Stimulated activated naive B cell treated with anti-CD40 and anti-IgM and Interleukin-4, amounts not matched to agents 10 μg/mL and 1 μg/mL and 100 μg/mL, for 72 hours (primary cell): ENCODE data around the gene HUS1.
"Not testable (repeated sequence)": the region's sequence is repeated elsewhere in the genome, so short reads cannot be mapped to it uniquely, and the experiment has no call there.

ENCODE experiments used
- ATAC-seq, 2 donors: fragments of 150-1000 bp; cut with Tn5 transposase; replicated peaks; 2 replicates each; pipeline ENCODE4 v1.10.0; 2021; ENCODE audit warnings: moderate library complexity in 1 of 2
- DNase-seq: peaks from one replicate; pipeline ENCODE4 v3.0.0; 2021
- H3K27ac Mint-ChIP-seq: one replicate; pipeline ENCODE4 v1.8.0; 2022; ENCODE audit warnings: mild to moderate bottlenecking, mixed read lengths
- H3K27me3 Mint-ChIP-seq, 2 donors: one replicate each; pipeline ENCODE4 v1.8.0; 2022; ENCODE audit warnings: mixed read lengths in 2 of 2
- H3K36me3 Mint-ChIP-seq, 2 donors: one replicate each; pipeline ENCODE4 v1.8.0; 2022; ENCODE audit warnings: mixed read lengths in 2 of 2, mild to moderate bottlenecking in 1 of 2
- H3K4me1 Mint-ChIP-seq, 2 donors: one replicate each; pipeline ENCODE4 v1.8.0; 2022; ENCODE audit warnings: mixed read lengths in 2 of 2, mild to moderate bottlenecking in 1 of 2
- H3K4me3 Mint-ChIP-seq, 2 donors: one replicate each; pipeline ENCODE4 v1.8.0; 2022; ENCODE audit warnings: mild to moderate bottlenecking in 2 of 2, mixed read lengths in 2 of 2, moderate library complexity in 1 of 2
- H3K9me3 Mint-ChIP-seq, 2 donors: one replicate each; pipeline ENCODE4 v1.8.0; 2022; ENCODE audit warnings: mixed read lengths in 2 of 2, mild to moderate bottlenecking in 1 of 2

The HUS1 gene

DNA sequence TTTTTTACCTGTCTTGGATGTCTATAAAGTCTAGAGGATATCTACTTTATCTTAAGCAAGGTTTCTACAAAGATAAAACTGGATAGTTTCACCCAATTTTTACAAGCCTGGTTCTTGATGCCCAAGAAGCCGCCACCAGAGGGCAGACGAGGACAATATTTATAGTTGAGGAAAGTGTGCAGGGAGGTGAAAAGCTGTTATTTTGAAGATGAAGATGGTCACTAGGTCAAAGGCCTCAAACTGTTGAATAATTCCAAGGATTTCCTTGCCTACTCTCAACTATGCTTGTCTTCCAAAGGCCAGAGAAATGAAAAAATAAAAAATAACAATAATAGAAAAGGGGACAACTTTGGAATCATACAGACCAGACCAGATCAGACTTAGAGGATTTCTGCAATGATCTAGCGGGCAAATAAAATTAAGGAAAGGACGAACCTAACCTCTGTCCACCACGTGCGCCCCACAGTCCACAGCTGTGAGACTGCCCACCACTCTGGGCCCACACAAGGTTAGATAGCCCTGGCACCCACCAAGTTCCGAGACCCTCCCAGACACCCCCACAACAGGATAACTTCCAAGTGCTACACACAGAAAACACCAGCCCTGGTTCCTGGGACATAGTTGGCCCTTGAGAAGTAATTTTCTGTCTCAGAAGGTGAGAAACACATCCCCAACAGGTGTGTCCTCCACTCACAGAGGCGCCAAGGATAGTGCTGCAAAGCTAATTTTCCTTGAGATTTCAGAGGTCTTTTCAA, 34.0 kb downstream of the HUS1 start:
- peak; percentile 78 to 80 for ATAC-seq
- H3K27ac Mint-ChIP-seq: no peak overlapping the region

GRCh38 chr7:47944536-47945260, 34.7 kb downstream of the HUS1 start:
- Mint-ChIP-seq H3K36me3 (no peaks in the 10 kb centered on the region), H3K27me3 (peaks cover 5 to 16% of the 10 kb centered on the region in 2 donors), H3K4me1 (peaks cover 2 to 4% of the 10 kb centered on the region in 2 donors), H3K9me3 (no peaks in the 10 kb centered on the region), H3K4me3 (no peak overlapping the region), H3K27ac (no peak overlapping the region)
- ATAC-seq (peak; percentile 33 to 34), DNase-seq (no peak)

More for the DNA sequence above, 34.0 kb downstream of the HUS1 start:
- H3K9me3 Mint-ChIP-seq: no peaks in the 10 kb centered on the region
- H3K36me3 Mint-ChIP-seq: no peaks in the 10 kb centered on the region
- H3K4me3 Mint-ChIP-seq: no peak overlapping the region
- DNase-seq: peak; percentile 46
- H3K4me1 Mint-ChIP-seq: no peaks in the 10 kb centered on the region
- peaks cover 5 to 9% of the 10 kb centered on the region in 2 donors for H3K27me3 Mint-ChIP-seq

DNA sequence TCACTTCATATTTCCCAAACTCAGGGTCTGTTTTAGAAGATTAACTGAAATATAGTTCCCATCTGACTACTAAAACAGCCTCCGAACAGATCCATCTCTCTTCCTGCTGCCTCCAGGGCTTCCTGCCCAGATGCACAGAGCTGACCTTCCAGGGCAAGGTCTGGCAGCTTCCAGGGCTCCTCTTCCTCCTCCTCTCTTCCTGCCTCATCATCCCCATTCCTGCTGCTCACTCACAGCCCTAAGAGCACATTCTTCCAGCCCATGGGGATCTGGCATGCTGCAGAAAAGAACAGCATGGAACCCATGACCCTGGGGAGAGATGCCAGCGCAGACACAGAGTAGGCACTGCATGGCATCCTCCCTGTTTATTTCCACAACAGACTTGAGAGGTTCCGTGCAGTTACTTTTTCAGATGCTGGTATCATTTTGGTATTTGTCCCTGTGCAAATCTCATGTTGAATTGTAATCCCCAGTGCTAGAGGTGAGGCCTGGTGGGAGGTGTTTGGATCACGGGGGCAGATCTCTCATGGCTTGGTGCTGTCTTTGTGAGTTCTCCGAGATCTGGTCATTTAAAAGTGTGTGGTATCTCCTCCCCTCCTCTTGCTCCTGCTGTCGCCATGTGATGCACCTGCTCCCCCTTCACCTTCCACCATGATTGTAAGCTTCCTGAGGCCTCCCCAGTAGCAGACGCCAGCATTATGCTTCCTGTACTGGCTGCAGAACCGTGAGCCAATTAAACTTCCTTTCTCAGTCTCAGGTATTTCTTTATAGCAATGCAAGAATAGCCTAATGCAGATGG, 35.5 kb downstream of the HUS1 start:
- peaks cover 5 to 18% of the 10 kb centered on the region in 2 donors for H3K27me3 Mint-ChIP-seq
- peaks cover 5 to 11% of the 10 kb centered on the region in 2 donors for H3K4me1 Mint-ChIP-seq
- no peaks in the 10 kb centered on the region for H3K36me3 Mint-ChIP-seq
- no peak for DNase-seq
- ATAC-seq: no peak
- no peak overlapping the region for H3K4me3 Mint-ChIP-seq
- no peak overlapping the region for H3K27ac Mint-ChIP-seq
- H3K9me3 Mint-ChIP-seq: no peaks in the 10 kb centered on the region

GRCh38 chr7:47942651-47943050, 36.8 kb downstream of the HUS1 start:
- peaks cover 5 to 18% of the 10 kb centered on the region in 2 donors for H3K27me3 Mint-ChIP-seq
- H3K4me1 Mint-ChIP-seq: peaks cover 16 to 23% of the 10 kb centered on the region in 2 donors
- not testable (repeated sequence) for ATAC-seq, H3K4me3 Mint-ChIP-seq, H3K9me3 Mint-ChIP-seq, DNase-seq, H3K27ac Mint-ChIP-seq, H3K36me3 Mint-ChIP-seq

DNA sequence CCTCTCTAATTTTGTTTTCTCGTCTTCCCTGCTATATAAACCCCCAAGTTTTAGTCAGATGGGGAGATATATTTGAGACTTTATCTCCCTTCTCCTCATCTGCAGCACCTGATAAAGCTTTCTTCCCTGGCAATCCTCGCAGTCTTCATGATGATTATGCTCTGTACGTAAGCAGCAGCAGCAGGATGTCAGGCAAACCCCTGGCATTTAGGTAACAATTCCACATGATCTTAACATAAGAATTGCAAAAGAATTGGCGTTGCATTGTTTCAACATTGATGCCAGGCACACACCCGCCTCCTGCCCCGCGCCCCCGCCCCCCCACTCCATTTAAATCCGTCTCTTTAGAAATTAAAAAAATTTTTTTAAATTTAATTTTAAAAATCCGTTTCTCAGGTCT, 37.3 kb downstream of the HUS1 start:
- H3K27me3 Mint-ChIP-seq: peaks cover 5 to 18% of the 10 kb centered on the region in 2 donors
- H3K27ac Mint-ChIP-seq: no peak overlapping the region
- H3K36me3 Mint-ChIP-seq: no peaks in the 10 kb centered on the region
- H3K4me3 Mint-ChIP-seq: no peak overlapping the region
- no peak for DNase-seq
- H3K9me3 Mint-ChIP-seq: no peaks in the 10 kb centered on the region
- no peak for ATAC-seq
- peaks cover 21 to 29% of the 10 kb centered on the region in 2 donors for H3K4me1 Mint-ChIP-seq

DNA sequence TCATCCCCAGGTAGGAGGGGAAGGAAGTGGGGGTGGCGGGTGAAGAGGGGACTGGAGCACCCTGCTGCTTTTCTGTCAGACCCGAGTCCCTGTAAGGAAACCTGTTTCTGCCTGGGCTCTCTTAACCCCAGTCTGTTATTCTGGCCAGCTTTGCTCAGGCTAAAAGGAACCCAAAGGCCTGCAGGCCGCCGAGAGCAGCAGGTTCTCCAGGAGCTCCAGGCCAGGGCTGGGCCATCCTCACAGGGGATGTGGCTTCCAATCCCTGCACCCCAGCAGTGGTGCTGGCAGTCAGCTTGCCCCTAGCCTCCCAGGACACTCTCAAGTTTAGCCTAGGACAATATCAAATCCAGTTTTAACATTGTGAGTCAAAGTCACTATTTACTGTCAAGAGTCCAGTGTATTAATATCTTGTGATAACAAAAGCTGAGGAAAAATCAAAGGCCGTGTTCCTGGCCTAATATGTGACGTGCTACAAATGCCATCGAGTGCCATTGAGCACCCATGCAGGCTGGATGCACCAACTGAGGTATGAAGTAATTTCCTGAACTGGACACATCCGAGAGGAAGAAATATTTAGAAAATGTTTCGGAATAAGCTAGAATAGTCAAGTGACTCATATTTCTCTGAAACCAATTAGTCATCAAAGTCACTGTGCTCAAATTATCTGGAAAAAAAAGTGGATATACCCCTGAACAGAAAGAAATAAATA, 38.1 kb downstream of the HUS1 start:
- Mint-ChIP-seq H3K4me3 (no peak overlapping the region), H3K27ac (no peak overlapping the region), H3K9me3 (no peaks in the 10 kb centered on the region), H3K36me3 (no peaks in the 10 kb centered on the region), H3K27me3 (peaks cover 4 to 17% of the 10 kb centered on the region in 2 donors), H3K4me1 (peaks cover 28 to 37% of the 10 kb centered on the region in 2 donors)
- DNase-seq (no peak), ATAC-seq (no peak)

DNA sequence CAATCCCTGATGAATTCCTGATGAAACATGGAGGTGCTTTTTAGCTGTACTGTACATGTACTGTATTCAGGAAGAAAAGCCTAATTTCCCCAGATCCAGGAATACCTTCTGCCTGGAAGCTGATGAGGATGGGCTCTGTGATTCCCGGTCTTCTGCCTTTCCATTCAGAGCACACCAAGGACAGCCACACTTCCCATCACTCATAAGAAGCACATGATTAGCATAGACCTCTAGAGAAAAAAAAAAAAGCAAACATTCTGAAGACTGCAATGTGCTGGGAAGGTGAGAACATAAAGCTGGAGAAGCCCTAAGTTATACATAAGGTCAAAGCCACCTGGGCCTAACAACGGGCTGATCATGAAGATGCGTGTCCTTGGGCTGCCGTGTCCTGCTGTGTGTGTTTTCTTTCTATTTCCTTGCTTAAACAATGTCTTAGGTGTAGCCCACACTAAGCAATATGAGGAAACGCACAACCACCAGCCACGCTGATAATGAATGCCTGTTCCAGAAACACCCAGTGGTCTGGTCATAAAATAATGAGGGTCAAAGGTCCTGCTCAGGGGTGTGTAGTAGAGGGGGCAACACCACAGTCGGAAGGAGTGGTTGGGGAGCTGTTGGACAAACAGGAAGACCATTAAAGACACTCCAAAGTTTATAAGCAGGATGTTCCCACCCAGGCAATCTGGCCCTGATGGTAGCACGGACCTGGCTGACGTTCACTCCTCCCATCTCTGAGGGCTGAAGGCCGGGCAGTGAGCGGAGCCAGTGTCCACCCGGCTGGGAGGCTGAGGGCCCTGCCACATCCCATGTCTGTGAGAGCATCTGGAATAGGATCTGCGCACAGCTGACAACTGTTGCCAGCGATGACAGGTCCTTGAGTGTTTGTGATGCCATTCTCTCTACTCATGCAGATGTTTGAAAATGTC, 39.1 kb downstream of the HUS1 start:
- ATAC-seq (no peak), DNase-seq (no peak)
- Mint-ChIP-seq H3K4me1 (peaks cover 31 to 42% of the 10 kb centered on the region in 2 donors), H3K4me3 (no peak overlapping the region), H3K27me3 (peaks cover 5 to 16% of the 10 kb centered on the region in 2 donors), H3K36me3 (no peaks in the 10 kb centered on the region), H3K27ac (no peak overlapping the region), H3K9me3 (no peaks in the 10 kb centered on the region)

GRCh38 chr7:47939425-47940036, 39.9 kb downstream of the HUS1 start:
- Mint-ChIP-seq H3K9me3 (no peaks in the 10 kb centered on the region), H3K27me3 (peaks cover 5 to 16% of the 10 kb centered on the region in 2 donors), H3K4me3 (no peak overlapping the region), H3K4me1 (peaks cover 31 to 42% of the 10 kb centered on the region in 2 donors), H3K36me3 (no peaks in the 10 kb centered on the region), H3K27ac (no peak overlapping the region)
- DNase-seq: no peak
- ATAC-seq: no peak

GRCh38 chr7:47938574-47939165, 40.7 kb downstream of the HUS1 start:
- Mint-ChIP-seq H3K4me1 (peaks cover 31 to 42% of the 10 kb centered on the region in 2 donors), H3K4me3 (no peak overlapping the region), H3K36me3 (no peaks in the 10 kb centered on the region), H3K9me3 (no peaks in the 10 kb centered on the region), H3K27ac (peak overlapping the region; percentile 93), H3K27me3 (peaks cover 10 to 20% of the 10 kb centered on the region in 2 donors)
- DNase-seq (no peak), ATAC-seq (peak; percentile 5 to 13)

DNA sequence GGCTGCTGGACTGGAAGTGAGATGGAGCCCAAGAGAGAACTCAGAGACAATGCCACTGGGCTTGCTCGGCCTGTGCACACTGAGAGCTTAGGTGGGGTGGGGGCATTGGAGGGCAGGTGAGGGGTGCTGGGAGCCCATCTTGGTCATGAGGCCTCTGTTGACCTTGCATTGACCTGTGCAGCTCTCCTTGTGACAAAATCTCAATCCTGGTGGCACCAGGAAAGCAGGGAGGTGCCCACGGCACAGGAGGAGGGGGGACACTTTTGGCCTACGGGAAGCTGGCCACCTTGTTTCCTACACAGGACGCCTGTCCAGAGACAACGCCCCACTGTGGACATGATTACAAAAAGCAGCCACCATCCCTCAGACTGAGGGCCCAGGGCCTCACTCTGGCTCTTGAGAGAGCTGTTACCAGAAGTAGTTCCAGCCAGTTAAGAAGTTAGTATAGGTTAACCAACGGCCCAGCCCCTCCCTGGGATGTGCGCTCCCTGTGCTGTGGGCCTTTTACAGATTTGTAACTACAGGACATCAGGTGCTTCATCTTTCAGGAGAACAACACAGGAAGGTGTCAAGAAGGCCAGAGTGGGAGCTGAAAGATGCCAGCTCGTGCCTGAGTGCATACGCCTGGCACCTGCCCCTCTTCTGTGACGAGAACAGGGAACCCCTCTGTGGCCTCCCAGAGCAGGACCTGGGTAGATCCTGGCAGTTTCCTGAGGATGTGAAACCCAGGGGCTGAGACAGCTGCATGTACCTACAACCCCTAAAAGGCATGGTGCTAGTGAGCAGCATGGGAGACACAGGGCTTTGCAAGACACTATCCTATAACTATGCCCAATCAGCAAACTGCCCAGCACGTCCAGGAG, 41.5 kb downstream of the HUS1 start:
- Mint-ChIP-seq H3K27ac (peak overlapping the region; percentile 93), H3K36me3 (no peaks in the 10 kb centered on the region), H3K9me3 (no peaks in the 10 kb centered on the region), H3K4me1 (peaks cover 34 to 42% of the 10 kb centered on the region in 2 donors), H3K27me3 (peaks cover 10 to 28% of the 10 kb centered on the region in 2 donors), H3K4me3 (peak overlapping the region; percentile 61 to 64)
- ATAC-seq (peak; percentile 73 to 75), DNase-seq (peak; percentile 77)

DNA sequence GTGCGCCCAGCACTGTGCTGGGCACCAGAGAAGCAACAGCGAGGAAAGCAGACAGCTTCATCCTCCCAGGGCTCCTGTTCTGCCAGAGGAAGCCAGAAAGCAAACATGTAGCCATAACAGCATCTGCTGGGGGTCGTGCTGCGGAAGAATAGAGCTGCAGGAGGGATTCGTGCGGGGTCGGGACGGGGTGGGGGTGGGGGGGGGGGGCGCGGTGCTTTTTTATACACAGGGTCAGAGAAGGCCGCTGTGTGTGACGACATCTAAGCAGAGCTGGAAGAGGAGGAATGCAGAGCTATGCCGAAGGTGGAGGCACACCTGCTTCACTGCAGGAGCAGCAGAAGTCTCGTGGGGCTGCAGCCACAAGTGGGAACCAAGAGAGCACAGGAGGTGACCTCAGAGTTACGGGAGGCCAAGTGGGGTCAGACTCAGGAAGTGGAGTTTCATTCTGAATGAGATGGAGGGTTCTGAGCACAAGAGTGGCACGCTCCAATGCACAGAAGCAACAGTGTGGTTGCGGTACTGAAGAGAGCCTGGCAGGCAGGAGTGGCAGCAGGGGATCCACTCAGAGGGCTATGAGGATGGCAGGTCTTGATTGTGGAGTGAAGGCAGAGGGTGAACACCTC, 42.2 kb downstream of the HUS1 start:
- Mint-ChIP-seq H3K27me3 (peaks cover 10 to 32% of the 10 kb centered on the region in 2 donors), H3K9me3 (no peaks in the 10 kb centered on the region), H3K4me3 (peak overlapping the region; percentile 61 to 64), H3K4me1 (peaks cover 34 to 42% of the 10 kb centered on the region in 2 donors), H3K36me3 (no peaks in the 10 kb centered on the region), H3K27ac (peak overlapping the region; percentile 93)
- DNase-seq (peak; percentile 90), ATAC-seq (peak; percentile 92 to 94)
